ENCODE data around the gene OGT.
"Not testable (repeated sequence)": the region's sequence is repeated elsewhere in the genome, so short reads cannot be mapped to it uniquely, and the experiment has no call there.

The OGT gene

DNA sequence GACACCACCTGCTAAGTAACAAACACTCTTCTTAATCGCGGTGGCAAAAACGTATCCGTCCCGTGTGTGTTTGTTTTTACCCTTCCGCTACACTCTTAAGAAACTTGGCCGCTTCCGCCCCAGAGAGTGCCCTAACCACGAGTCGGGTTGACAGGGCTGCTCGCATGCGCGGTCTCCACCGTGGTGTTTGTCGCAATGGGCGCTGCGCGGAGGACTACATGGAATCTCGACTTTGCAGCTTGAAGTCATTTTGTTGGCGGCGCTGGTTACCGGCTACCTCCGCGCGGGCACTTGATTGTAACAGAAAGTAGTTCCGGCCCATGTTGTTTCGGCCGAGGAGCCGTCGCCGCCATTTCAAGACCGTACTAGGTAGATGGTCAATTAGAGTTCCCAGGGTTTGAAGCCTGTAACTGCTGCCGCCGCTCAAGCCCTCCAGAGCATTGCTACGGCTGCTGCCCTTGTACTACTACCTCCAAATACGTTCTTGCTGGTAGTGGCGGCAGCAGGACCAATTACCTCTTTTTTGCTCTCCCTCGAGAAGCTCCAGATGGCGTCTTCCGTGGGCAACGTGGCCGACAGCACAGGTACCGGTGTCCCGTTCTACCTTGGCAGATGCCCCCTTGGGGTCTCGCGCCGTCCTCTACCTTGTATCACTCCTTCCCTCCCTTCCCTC, at the start of gene OGT:
TSS of gene OGT (plus strand) at position 352 of the 673 bp plus-strand sequence. CDS start at position 548, 196 bp downstream.
- DNase-seq, result peak; percentile 90

GRCh38 chrX:71487814-71488213, 45.1 kb upstream of the OGT start:
- DNase-seq, result no peak

GRCh38 chrX:71489540-71489939, 43.4 kb upstream of the OGT start:
- DNase-seq, result no peak

DNA sequence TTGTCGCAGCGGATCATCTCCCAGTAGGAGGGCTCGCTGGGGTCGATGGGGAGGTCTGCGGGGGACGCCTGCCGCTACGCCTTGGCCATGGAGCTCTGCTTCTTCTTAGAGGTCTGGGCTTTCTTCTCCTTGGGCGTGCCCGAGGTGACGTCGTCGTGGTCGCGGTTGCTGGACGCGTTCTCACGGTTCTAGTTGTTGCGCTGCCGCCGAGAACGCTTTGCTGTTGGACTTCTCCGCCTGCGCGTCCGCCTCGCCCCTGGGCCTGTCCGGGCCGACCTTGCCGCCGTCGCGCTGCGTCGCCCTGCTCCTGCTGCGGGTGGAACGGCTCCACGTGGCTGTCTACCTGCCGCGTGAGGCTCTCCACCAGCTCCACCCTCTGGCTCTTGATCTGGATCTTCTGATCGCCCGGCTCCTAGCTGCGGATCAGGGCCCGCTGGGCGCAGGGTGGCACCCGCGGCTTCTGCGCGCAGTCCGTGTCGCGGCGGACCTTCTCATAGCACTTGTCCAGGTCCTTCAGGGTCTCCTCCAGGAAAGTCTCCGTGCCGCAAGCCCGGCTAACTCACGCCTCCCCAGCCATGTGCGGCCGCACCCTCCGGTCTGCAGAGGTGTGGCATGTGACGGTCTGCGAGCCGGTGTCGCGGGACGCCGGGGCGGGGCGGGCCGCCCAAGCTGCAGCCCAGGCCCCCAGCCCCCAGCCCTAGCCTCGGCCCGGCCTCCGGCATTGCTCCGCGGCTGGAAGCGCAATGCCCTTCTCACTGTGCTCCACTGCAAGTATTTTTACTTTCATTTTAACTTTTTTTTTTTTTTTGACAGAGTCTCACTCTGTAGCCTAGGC, 40.5 kb upstream of the OGT start:
- peak; percentile 75 for DNase-seq

DNA sequence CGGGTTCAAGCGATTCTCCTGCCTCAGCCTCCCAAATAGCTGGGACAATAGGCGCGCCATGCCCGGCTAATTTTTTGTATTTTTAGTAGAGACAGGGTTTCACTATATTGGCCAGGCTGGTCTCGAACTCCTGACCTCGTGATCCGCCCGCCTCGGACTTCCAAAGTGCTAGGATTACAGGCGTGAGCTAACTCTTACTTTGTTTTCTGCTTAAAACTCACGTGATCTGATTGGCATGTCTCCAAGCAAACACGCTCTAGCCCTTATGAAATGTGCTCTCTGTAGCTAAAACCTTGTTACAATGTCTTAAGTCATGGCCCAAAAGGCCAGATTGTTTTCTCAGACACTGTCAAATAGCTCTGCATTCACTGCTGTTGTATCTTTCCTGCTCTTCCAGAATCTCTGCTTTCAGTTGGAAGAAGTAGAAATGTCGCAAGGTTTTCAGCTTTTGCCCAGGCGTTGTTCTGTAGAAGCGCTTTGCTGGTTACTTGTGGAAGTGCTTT, 39.7 kb upstream of the OGT start:
- DNase-seq, result no peak

DNA sequence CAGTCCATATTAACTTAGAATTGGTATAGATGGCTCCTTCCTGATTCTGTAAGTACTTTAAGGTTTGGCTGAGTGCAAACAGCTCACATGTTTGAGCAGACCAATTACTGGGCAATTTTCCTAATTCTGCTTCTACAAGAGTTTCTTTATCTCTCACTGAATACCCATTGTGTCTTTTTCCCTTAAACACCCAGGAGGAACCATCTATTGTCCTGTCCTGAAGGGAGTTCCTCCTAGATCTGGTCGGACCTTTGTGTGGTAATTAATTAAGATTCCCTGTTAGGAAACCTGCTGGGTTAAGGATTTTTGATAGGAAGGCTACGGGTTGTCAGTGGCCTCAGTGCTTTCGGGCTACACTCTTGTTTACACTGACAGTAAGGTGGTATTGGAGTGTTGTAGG, 36.9 kb upstream of the OGT start:
- not testable (repeated sequence) for DNase-seq

DNA sequence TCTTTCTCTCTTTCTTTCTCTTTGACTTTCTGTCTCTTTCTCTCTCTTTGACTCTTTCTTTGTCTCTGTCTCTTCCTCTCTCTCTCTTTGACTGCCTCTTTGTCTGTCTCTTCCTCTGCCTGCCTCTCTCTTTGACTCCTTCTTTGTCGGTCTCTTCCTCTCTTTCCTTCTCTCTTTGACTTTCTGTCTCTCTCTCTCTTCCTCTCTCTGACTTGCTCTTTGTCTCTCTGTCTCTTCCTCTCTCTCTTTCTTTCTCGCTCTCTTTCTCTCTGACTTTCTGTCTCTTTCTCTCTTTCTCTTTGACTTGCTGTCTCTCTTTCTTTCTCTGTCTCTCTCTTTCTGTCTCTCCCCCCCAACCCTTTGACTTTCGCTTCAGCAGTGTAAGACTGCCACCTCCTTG, 36.4 kb upstream of the OGT start:
- DNase-seq, result no peak

DNA sequence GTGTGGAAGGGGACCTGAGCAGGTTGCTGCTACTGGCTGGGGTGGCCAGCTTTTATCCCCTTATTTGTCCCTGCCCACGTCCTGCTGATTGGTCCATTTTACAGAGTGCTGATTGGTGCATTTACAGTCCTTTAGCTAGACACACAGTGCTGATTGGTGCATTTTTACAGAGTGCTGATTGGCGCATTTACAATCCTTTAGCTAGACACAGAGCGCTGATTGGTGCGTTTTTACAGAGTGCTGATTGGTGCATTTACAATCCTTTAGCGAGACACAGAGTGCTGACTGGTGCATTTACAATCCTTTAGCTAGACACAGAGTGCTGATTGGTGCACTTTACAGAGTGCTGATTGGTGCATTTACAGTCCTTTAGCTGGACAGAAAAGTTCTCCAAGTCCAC, 30.8 kb upstream of the OGT start:
- not testable (repeated sequence) for DNase-seq

- DNase-seq, result no peak
Observed at GRCh38 chrX:71504346-71504745, 28.6 kb upstream of the OGT start.

DNA sequence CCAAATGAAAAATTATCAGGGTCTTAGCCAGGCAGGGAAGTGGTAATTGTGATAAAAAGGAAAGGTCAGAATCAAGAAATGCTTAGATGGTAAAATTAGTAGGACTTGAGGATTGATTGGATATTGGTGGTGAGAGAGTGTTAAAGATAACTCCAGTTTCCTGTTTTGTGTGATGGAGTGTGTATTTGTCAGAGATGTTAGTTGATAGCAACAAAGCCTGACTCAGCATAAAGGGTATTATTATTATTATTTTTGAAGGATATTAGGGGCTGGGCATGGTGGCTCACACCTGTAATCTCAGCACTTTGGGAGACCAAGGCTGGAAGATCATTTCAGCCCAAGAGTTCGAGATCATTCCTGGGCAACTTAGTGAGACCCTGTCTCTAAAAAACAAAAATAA, 23.6 kb upstream of the OGT start:
- no peak for DNase-seq

DNA sequence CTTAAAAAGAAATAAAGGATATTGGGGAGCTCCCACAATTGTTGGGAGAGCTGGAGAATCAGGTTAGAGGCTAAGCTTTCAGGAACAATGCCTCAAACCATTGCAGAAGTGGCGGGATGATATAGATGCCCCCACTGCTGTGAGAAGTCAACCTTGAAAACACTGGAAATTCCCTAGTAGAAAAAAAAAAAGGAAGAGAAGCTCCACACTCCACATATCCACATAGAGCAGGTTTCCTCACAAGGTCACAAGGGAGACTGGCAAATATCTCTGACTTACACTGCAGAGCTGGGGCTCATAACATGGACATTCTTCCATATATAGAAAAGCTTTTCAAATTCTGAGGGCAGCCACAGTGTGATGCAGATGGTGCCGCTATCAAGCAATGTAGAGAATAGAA, 22.7 kb upstream of the OGT start:
- DNase-seq, result no peak

DNA sequence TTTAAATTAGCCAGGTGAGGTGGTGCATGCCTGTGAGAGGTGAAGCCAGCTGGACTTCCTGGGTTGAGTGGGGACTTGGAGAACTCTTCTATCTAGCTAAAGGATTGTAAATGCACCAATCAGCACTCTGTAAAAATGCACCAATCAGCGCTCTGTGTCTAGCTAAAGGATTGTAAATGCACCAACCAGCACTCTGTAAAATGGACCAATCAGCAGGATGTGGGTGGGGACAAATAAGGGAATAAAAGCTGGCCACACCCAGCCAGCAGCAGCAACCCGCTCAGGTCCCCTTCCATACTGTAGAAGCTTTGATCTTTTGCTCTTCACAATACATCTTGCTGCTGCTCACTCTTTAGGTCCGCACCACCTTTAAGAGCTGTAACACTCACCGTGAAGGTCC, 19.2 kb upstream of the OGT start:
- not testable (repeated sequence) for DNase-seq

DNA sequence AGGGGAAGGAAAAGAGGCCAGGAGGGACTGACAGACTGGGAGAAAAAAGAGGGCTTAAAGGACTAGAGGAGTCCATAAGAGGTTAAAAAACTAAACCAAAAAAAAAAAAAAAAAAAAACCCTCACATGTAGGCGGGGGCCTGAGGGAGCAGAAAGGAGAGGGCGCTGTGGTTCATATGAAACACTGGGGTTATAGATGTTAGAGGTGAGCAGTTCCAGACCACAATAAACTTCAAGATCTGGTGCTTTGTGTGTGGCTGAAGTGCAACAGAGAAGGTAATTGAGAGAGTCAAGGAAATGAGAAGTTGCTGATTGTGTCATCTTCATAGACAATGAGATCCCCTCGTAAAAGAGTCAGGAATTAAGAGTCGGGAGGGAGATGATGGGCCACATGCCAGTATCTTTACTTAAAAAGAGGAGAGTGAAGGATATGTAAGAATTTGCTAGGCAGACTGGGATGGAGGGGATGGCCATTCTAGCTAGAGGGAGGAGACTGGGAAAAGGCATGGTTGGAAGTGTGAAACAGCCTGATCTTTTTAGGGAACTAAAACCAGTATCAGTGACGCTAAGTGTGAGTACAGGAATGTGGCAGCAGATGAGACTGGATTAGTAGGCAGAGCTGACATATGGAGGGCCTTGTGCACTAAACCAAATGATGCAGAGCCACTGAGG, 18.4 kb upstream of the OGT start:
- no peak for DNase-seq

- DNase-seq, result no peak
Observed at GRCh38 chrX:71515038-71515396, 17.9 kb upstream of the OGT start.

GRCh38 chrX:71525316-71525715, 7.6 kb upstream of the OGT start:
- DNase-seq, result no peak

- DNase-seq, result no peak
Observed at GRCh38 chrX:71532078-71532752, 689 bp upstream of the OGT start.

GRCh38 chrX:71533516-71533850, 579 bp downstream of the OGT start:
- no peak for DNase-seq

- DNase-seq, result peak; percentile 69
Observed at GRCh38 chrX:71533851-71534561, 1.1 kb downstream of the OGT start.

DNA sequence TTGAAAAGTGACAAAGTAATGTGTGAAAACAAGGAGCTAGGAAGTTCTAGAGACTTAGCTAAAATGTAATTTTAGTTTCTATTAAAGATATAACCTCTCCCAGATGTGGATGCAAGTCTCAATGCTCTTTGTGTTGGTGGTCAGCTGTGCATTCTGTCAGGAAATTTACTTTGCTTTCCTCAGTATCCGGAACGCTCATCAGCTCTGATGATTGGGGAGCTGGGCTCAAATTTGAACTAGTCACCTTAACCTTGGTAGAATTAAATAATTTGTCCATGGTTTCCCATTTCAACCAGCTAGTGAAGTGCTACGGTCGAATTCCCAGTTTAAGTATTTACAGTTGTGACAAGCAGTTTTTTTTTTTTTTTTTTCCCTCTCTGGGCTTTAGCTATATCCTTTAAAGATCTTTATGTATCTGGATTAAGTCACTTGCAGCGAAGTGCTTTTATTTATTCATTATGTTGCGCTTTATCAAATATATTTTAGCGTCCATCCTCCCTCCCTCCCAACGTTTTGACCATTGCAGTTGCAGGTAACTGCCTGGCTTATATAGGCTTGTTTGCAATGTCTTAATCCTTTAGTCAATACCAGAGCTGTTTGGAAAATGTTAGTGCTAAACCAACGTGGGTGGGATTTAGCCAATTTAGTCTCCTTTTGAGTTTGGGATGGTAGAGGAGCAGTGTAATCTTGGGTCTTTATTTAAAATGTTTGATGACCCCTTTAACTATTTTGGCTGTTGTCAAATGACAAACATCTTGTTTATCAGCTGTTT, 2.1 kb downstream of the OGT start:
- no peak for DNase-seq

DNA sequence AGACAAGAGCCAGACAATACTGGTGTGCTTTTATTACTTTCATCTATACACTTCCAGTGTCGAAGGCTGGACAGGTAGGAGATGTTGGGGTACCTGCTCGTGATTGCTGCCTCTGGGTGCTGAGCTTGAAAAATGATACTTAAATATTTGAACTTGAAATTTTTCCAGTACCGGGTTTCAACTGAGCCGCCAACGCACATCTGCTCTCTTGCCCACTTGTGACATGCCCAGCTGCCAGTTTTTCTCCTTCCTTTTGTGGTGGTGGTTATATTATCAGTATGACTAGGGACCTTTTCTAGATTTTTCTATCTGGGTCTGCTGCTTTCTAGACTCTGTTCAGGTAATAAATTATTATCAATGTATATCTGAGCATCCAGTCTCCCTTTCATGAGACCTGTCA, 3.4 kb downstream of the OGT start:
- DNase-seq, result no peak

- no peak for DNase-seq
Observed at GRCh38 chrX:71537743-71538142, 4.8 kb downstream of the OGT start.

DNA sequence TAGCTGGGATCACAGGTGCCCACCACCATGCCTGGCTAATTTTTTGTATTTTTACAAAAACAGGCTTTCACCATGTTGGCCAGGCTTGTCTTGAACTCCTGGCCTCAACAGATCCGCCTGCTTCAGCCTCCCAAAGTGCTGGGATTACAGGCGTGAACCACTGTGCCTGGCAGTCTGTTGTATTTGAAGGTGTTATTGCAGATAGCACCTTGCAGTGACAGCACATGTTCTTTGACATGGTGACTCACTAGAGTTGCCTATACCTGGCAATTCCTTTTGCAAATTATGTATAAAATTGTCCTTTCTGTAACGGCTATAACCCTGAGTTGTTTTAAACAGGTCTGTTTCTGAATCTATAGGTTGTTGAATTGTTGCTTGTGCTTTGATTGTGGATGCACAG, 7.9 kb downstream of the OGT start:
- DNase-seq, result no peak
